ENCODE measurements around the gene CCNC. TPM values are rescaled to one million over a fixed set of nuclear protein-coding genes. Genes with fewer than 3 reads are reported as not detected.

The CCNC gene
- polyA plus RNA-seq, 2 of the 4 experiments (the other 2 are of a cell fraction): 43.6 to 60.3 TPM

- TF ChIP-seq CTCF (IDR thresholded peaks at IDR 0.05) (no peak), GATA3 (IDR thresholded peaks at IDR 0.05; ENCODE audit: borderline replicate concordance) (no peak), CBX8 (IDR thresholded peaks at IDR 0.05) (no peak), FOXS1 (CRISPR knock-in tag; IDR thresholded peaks at IDR 0.05) (no peak), CHD4 (IDR thresholded peaks at IDR 0.05; ENCODE audit: borderline replicate concordance) (no peak), FOSB (CRISPR knock-in tag; IDR thresholded peaks at IDR 0.05) (no peak), MAX (IDR thresholded peaks at IDR 0.05) (no peak), BHLHE40 (IDR thresholded peaks at IDR 0.05; ENCODE audit: low read depth, low read length) (no peak), HOXA7 (CRISPR knock-in tag; IDR thresholded peaks at IDR 0.05) (no peak), EP300 (IDR thresholded peaks at IDR 0.05) (no peak), HOXB13 (CRISPR knock-in tag; IDR thresholded peaks at IDR 0.05; ENCODE audit: low read depth) (no peak), ZC3H11A (IDR thresholded peaks at IDR 0.05) (no peak), MAFK (IDR thresholded peaks at IDR 0.05; ENCODE audit: partially characterized antibody) (no peak), TP53 (CRISPR knock-in tag; IDR thresholded peaks at IDR 0.05) (no peak), KDM1A (IDR thresholded peaks at IDR 0.05; ENCODE audit: low read depth) (no peak), EHMT2 (IDR thresholded peaks at IDR 0.05; ENCODE audit: low read depth) (no peak), MAZ (IDR thresholded peaks at IDR 0.05; ENCODE audit: borderline replicate concordance, low read depth, low read length) (no peak), JUNB (IDR thresholded peaks at IDR 0.05) (no peak), ATOH8 (CRISPR knock-in tag; IDR thresholded peaks at IDR 0.05; ENCODE audit: low read depth) (no peak), SREBF2 (IDR thresholded peaks at IDR 0.05) (no peak)
- 85% methylated on average over 1 of the region's 1 CpG for WGBS (ENCODE audit: missing lambda C conversion rate)
- H3K9me3 ChIP-seq: no peaks in the 10 kb centered on the region
- no peak overlapping the region for H3K4me3 ChIP-seq
- H3K27ac ChIP-seq: no peak overlapping the region
- FAIRE-seq: no peak
- no peak for ATAC-seq
- ChIA-PET CTCF (interaction anchor here (1.0 to 1.2 kb wide), 2 partner anchors 8 to 10 kb away, joined by 3 to 4 read pairs; no protein-coding TSS in a partner anchor), POLR2A (interaction anchor here (0.9 kb wide), 1 partner anchor 38 kb away, joined by 3 read pairs; the partner anchor contains the start of gene CCNC)
- no peak for DNase-seq (ENCODE audit: low read depth in 1 of 2, low spot score in 1 of 2)
- no peak overlapping the region for H3K4me2 ChIP-seq
- no peaks in the 10 kb centered on the region for H3K4me1 ChIP-seq
These were observed 37.8 kb downstream of the CCNC start for GRCh38 chr6:99530627-99531026.

DNA sequence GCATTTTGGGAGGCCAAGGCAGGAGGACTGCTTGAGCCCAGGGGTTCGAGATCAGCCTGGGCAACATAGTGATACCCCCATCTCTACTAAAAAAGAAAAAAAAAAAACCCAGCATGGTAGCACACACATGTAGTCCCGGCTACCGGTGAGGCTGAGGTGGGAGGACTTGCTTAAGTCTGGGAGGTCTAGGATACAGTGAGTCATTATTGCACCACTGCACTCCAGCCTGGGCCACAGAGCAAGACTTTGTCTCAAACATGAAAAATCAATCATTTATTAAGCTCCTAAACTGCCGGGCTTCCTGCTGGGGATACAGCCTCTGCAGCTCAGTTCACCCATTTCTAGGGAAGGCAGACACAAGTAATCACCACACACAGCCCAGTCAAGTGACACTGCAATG lies 45.9 kb downstream of the CCNC start:
- FAIRE-seq: no peak
- 25% methylated on average over 4 of the region's 4 CpGs for WGBS (ENCODE audit: missing lambda C conversion rate)
- peak; percentile 3 to 68 for DNase-seq (ENCODE audit: low read depth in 1 of 2, low spot score in 1 of 2)
- TF ChIP-seq KDM5A (IDR thresholded peaks at IDR 0.05): no peak
- TF ChIP-seq CEBPB (IDR thresholded peaks at IDR 0.05): peak; percentile 18 to 61; a peak in 2 of 4 replicates
- TF ChIP-seq FOSL2 (IDR thresholded peaks at IDR 0.05): no peak
- peak; percentile 50; the same call in 1 of the 2 replicates for TF ChIP-seq FOSL2 (CRISPR knock-in tag; IDR thresholded peaks at IDR 0.05)
- TF ChIP-seq HOXB13 (CRISPR knock-in tag; IDR thresholded peaks at IDR 0.05; ENCODE audit: low read depth): no peak
- TF ChIP-seq JUN (IDR thresholded peaks at IDR 0.05): no peak
- TF ChIP-seq ZSCAN20 (CRISPR knock-in tag; IDR thresholded peaks at IDR 0.05): no peak
- no peak for TF ChIP-seq EHF (CRISPR knock-in tag; IDR thresholded peaks at IDR 0.05)
- TF ChIP-seq ZFP36 (IDR thresholded peaks at IDR 0.05; ENCODE audit: borderline replicate concordance, partially characterized antibody): no peak
- TF ChIP-seq JUNB (IDR thresholded peaks at IDR 0.05): no peak
- TF ChIP-seq CHD4 (IDR thresholded peaks at IDR 0.05; ENCODE audit: borderline replicate concordance): no peak
- no peak for TF ChIP-seq NFE2L2 (conservative IDR thresholded peaks at IDR 0.05; ENCODE audit: low read length)
- peak; percentile 63 to 64 for ATAC-seq
- H3K4me3 ChIP-seq: peak overlapping the region; percentile 88; the same call in 1 of the 3 replicates
- POLR2A ChIA-PET: interaction anchor here (1.9 kb wide), 1 partner anchor 46 kb away, joined by 9 read pairs; the partner anchor contains the start of gene CCNC
- CTCF ChIA-PET: interaction anchor here (1.0 to 1.3 kb wide), 3 partner anchors 9 to 91 kb away, joined by 4 to 6 read pairs (median 4); no protein-coding TSS in a partner anchor
- H3K27ac ChIP-seq: peak overlapping the region; percentile 91 to 97
- peak overlapping the region; percentile 62 for H3K4me2 ChIP-seq
- no peaks in the 10 kb centered on the region for H3K9me3 ChIP-seq
- H3K4me1 ChIP-seq: peaks cover 28% of the 10 kb centered on the region
